GM18507 (cell line): ENCODE measurements around the gene RASSF7.
A peak's percentile ranks its signal among the peaks of the same experiment; 100 is the strongest.
"Not testable (repeated sequence)": the region's sequence is repeated elsewhere in the genome, so short reads cannot be mapped to it uniquely, and the experiment has no call there.

Source experiments
- DNase-seq: peaks from one replicate; pipeline ENCODE4 v3.0.0; 2011; ENCODE audit warnings: low read depth; ENCODE audit not compliant: insufficient read length; ENCODE audit errors: extremely low spot score
- FAIRE-seq: peaks from 2 replicates; lab custom pipeline; 2011; peaks lifted over from hg19 to GRCh38; lab: Jason Lieb, UNC

RASSF7 gene

GRCh38 chr11:560305-561147 lies at the start of gene RASSF7, which contains the start of gene LMNTD2:
Gene RASSF7, plus strand, starts transcription at chr11:560970. Its CDS starts 799 bp downstream, at chr11:561769.
Gene LMNTD2, minus strand, starts transcription at chr11:560738. Its CDS starts 22 bp downstream, at chr11:560716.
- peak; percentile 97 for DNase-seq
- FAIRE-seq, result peak; percentile 88

- DNase-seq (no peak), FAIRE-seq (no peak)
These were observed 47.8 kb upstream of the RASSF7 start for GRCh38 chr11:512761-513595.

GRCh38 chr11:514606-515005 lies 46.2 kb upstream of the RASSF7 start:
- DNase-seq, result no peak
- no peak for FAIRE-seq

- FAIRE-seq (no peak), DNase-seq (no peak)
These were observed 45.6 kb upstream of the RASSF7 start for GRCh38 chr11:515131-515530.

- FAIRE-seq, result no peak
These were observed 44.4 kb upstream of the RASSF7 start for GRCh38 chr11:516400-516799.

GRCh38 chr11:516918-517685 lies 43.7 kb upstream of the RASSF7 start:
- DNase-seq, FAIRE-seq: not testable (repeated sequence)

More at GRCh38 chr11:516400-516799, 44.4 kb upstream of the RASSF7 start:
- DNase-seq, result no peak

- peak; percentile 86 for FAIRE-seq
These were observed 42.1 kb upstream of the RASSF7 start for GRCh38 chr11:518463-519202.

GRCh38 chr11:520428-521176 lies 40.2 kb upstream of the RASSF7 start:
- FAIRE-seq, result no peak
- DNase-seq, result no peak

More at GRCh38 chr11:518463-519202, 42.1 kb upstream of the RASSF7 start:
- DNase-seq, result peak; percentile 81

GRCh38 chr11:521177-521688 lies 39.5 kb upstream of the RASSF7 start:
- no peak for DNase-seq
- no peak for FAIRE-seq

GRCh38 chr11:526192-526591 lies 34.6 kb upstream of the RASSF7 start:
- no peak for FAIRE-seq
- no peak for DNase-seq

- no peak for FAIRE-seq
- no peak for DNase-seq
These were observed 32.5 kb upstream of the RASSF7 start for GRCh38 chr11:528166-528814.

- FAIRE-seq (no peak), DNase-seq (no peak)
These were observed 31.7 kb upstream of the RASSF7 start for GRCh38 chr11:528815-529727.

- FAIRE-seq, result no peak
- DNase-seq, result no peak
These were observed 30.9 kb upstream of the RASSF7 start for GRCh38 chr11:529728-530411.

GRCh38 chr11:530960-531831 lies 29.6 kb upstream of the RASSF7 start:
- DNase-seq (no peak), FAIRE-seq (no peak)

GRCh38 chr11:531919-532526 lies 28.7 kb upstream of the RASSF7 start:
- no peak for DNase-seq

More at GRCh38 chr11:531919-532526, 28.7 kb upstream of the RASSF7 start:
- no peak for FAIRE-seq
